HG02610 (cell line): ENCODE results near the gene SLC35C1.

Source experiments
- ATAC-seq: cut with Tn5 transposase; IDR thresholded peaks from one replicate; pipeline ENCODE4 v1.9.1; 2021; ENCODE audit warnings: mild to moderate bottlenecking, moderate library complexity; ENCODE audit not compliant: unreplicated experiment

SLC35C1 gene

DNA sequence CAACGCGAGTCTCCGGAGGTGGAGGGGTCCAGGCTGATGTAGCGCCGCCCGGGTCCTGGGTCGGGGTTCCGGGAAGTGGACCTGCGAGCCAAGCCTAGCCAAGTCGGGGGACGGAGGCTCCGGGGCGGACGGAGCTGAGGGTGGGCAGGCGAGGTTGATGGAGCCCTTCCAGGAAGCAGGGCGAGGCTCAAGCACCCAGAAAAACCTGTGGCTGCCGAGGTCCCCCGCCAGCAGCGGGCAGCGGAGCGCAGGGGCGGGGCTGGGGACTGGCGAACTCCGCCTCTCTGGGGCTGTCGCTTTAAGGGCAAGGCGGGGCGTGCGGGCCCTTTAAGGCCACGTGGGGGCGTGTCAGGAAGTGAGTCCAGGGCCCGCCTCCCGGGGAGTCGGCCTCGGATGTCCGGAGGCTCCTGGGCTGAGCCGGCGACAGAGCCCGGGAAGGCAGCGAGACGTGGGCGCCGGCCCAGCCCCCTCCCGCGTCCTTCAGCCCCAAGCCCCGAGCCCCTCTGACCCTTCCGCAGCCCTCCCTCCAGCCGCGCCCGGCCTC is at the start of gene SLC35C1:
SLC35C1 (plus strand) TSS at position 389 of the 544 bp plus-strand sequence. CDS start 653 bp downstream, outside the sequence.
- peak; percentile 97 for ATAC-seq

DNA sequence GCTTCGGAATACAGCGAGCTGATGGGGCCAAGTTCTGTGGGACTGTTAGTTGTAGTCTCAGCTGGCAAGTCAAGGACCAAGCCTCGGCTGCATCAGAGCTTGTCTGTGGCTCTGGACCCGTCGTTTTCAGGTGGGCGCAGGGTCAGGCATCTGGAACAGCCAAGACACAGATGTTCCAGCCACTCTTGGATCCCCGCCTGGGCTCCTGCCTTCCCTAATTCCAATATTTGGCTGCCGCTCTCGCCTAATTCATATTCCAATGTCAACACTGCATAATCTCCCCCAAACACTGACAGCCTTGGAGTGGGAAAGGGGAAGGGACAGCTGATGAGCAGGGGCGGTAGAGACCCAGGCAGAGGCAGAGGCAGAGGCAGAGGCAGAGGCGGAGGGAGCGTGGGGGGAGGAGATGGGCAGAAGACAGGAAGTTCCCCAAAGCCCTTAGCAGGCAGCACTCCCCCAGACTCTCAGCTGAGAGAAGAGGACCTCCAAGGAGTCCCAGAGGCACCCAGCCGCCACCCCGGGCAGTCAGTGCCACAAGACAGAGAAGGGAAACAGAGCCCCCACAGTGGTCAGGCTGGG is 49.6 kb upstream of the SLC35C1 start:
- ATAC-seq, result no peak

DNA sequence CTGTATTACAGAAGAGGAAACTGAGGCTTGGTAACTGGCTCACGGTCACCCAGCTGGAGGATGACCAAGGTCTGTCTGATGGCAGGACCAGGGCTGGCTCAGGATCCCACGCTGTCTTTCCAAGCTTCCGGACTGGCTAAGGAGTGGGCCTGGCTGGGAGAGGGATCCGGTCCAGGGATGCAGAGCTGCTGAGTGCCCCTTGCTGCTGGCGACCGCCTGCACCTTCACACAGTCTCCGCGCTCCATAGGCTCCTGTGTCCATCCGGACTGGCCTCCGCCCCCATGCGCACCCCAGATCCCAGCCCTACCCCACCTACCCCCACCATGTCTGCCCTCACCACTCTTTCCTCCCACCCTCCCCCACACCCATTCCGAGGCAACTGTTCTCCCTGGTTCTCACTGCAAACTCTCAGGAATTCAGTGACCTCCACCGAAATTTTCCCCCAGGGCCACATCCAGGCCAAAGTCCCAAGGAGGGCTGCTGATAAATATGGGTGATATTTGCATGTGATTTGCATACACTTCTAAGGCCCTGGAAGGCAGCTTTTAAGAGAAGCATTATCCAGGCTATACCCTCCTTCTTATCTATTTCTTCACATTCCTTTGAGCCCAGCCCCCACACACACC is 48.5 kb upstream of the SLC35C1 start:
- no peak for ATAC-seq

DNA sequence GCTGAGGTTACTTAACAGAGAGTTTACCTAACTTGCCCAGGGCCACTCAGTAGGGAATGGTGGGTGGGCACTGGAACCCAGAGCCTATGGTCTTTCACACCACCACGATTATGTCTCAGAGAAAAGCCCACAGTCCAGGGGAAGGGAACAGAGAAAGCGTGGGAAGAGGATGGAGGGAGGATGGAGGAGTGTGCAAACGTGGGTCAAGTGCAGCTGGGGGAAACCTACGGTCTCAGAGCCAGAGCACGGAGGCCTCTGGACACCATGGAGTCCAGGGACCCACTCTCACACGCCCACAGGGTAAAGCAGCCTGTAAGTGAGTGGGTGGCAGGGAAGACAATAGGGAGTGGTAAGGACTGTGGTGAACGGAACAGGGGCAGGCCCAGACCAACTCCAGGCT is 47.3 kb upstream of the SLC35C1 start:
- ATAC-seq, result no peak

DNA sequence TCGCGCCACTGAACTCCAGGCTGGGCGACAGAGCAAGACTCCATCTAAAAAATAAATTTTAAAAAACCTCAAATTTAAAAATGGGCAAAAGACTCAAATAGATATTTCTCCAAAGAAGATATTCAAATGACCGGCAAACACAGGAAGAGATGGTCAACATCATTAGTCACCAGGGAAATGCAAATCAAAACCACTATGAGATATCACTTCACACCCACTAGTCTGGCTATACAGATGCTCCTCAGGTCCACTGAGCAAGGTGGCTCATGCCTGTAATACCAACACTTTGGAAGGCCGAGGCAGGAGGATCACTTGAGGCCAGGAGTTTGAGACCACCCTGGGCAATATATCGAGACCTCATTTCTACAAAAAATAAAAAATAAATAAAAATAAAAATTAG is 43.3 kb upstream of the SLC35C1 start:
- no peak for ATAC-seq

DNA sequence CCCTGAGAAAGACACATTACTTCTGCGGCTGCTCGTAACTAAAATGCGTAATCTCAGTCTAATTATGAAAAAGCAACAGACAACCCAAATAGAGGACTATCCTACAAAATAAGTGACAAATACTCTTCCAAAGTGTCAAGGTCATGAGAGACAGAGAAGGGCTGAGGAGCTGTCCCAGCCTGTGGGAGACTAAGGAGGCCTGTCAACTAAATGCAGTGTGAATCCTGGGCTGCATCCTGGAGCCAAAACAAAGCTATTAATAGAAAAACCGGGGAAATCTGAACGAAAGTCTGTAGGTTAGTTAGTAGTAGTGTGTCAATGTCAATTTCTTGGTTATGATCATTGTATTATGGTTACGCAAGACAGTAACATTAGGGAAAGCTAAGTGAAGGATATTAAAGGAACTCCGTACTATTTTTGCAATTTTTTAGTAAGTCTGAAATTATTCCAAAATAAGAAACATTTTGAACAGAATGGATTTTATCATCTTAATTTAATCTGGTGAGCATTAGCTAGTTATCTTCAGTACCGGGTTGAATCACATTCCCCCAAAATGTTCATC is 39.8 kb upstream of the SLC35C1 start:
- ATAC-seq, result no peak

DNA sequence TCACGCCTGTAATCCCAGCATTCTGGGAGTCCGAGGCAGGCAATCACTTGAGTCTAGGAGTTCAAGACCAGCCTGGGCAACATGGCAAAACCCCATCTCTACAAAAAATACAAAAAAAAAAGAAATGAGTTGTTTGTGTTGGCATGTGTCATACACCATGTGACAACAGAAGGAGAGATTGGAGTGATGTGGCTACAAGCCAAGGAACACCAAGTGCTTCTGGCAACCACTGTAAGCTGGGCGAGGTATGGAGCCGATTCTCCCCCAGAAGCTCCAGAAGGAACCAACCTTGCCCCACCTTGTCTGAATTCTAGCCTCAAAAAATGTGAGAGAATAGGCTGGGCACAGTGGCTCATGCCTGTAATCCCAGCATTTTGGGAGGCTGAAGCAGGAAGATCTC is 39.1 kb upstream of the SLC35C1 start:
- ATAC-seq, result no peak

DNA sequence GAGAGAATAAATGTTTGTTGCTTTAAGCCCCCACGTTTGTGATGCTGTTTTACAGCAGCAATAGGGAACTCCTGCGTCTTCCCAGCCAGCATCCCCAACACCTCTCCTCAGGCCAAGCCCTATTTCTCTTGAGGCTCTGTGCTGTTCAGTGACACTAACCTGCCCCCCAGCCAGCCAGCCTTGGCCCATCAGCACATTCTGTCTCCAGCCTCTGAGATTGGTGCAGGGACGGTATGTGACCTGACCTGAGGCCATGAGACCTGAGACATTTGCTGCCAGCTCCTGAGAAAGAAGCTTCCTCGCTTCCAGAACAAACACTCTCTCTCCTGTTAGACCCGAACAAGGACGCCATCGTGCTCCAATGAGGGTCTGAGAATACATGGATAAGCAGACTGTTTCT is 38.5 kb upstream of the SLC35C1 start:
- no peak for ATAC-seq

DNA sequence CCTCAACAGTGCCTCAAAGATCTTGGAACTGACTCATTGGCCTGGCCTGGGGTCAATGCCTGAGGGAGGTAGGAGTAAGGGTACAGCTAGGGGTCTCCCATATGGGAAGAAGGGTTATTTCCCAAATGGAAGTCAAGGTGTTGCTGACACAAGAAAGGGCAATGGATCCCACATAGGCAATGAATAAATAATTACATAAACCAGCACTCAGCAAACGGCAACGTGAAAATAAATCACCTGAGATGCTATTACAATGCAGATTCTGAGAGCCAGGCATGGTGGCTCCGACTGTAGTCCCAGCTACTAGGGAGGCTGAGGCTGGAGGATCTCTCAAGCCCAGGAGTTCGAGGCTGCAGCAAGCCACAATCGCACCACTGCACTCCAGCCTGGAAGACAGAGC is 36.5 kb upstream of the SLC35C1 start:
- ATAC-seq, result no peak

DNA sequence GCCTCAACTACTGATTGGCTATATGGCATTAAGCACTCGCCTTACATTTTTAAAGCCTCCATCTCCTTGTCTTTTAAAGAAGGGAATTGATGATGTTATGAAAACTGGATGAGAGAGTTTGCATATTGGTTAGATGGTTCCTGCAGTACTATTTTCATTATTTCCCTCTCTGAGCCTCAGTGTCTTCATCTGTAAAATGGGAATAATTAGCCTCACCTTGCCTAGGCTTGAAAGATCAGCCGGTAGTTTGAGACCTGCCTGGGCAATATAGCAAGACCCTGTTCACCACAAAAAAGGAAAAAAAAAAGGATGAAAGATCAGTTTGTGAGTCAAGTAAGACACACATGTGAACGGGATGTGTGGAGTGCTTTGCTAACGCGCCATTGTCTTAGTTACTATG is 35.0 kb upstream of the SLC35C1 start:
- ATAC-seq, result no peak

DNA sequence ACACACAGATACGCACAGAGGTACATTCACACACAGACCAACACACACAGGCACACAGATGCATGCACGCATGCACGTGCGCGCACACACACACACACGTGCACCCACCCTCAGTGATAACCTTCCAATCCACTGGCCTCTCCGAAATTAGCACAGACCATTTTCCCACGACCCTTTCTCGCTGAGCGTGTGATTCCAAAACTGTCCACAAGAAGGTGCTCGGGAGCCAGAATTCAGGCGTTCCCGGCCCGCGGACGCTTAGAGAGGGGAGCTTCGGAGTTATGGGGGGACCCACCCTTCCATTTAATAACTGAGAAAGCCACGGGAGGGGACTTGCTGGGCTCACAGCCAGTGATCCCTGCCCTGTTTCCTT is 33.8 kb upstream of the SLC35C1 start:
- ATAC-seq, result peak; percentile 35

DNA sequence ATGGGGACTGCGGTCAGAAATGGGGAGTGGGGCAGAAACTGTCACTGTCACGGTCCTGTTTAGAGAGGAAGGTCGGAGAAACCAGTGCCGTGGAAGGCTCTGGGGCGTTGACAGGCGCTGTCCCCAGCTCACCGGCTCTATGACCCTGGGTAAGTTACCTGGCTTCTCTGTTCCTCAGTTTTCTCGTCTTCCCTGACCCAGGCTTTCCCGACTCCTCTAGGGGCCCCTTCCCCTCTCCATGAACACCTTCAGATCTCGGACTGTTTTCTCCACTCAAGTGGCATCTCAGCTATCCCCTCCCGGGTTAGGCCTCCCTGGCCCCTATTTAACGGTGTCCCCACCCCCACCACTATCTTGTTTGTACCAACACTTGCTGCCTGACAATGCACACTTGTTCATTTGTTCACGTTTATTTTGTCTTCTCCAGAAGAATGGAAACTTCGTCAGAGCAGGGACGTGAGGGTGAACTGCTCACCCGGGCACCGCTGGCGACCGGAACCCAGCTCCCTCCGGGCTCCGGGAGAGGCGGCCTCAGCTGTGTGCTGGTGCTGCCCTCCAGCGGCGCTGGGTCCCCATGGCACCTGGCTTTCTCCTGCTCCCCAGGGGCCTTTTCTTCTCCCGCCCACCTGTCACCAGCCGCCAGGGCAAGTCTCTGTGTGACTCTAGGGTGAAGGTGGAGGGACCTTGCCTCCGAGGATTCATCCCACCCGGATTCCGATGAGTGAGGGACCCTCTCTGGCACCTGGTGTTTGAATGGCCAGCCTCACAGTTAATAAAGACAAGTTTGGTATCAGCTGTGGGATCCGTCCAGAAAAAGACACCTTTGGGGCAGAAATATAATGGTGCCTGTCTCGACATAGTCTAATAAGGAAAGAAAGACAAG is 33.1 kb upstream of the SLC35C1 start:
- ATAC-seq, result peak; percentile 87

DNA sequence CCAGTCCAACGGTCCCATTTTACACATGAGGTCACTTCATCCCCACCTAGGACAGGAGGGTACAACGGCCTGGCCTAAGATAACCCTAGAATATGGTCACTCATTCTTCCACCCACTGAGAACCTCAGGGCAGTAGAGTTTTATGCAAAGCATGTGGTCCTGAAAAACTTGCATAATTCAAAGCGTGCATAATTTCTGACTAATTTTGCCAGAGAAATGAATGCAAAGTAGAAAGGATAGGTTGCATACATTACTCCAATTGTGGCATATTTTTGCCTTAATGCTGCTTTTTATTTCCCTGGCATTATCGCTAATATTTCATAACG is 32.5 kb upstream of the SLC35C1 start:
- ATAC-seq, result no peak

DNA sequence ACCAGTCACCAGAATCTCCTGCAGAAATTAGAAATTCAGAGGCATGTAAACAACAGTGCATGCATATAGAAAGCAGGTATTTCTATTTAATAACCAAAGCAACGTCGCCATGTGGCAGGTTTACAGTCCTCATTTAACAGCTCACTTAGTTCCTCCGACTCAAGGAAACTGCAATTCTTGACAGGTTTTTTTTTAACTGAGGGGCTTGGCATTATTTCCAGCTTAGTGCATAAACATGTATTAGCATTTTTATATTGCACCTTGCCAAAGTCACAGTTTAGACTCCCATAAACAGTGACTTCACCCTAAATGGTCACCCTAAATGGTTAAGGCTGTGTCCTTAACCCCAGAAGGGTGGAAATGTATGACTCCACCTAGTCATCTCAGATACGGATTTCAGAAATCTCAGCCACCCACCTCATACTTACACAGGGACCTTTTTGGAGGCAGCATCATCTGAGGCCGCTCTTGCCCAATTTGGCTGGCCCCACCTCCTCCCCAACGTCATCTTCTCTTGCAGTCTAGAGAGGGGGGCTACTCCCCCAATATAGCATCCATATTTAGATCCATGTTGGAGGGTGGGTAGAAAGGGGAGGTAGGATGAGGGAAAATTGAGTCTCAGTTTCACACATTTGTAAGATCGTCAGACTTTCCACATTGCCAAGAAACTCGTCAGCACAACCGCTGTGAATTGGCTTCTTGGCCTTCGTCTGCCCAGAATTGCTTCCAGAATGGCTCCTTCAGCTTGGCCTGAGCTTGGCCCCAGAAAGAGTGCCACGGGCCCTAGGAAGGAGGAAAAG is 31.8 kb upstream of the SLC35C1 start:
- ATAC-seq, result no peak

DNA sequence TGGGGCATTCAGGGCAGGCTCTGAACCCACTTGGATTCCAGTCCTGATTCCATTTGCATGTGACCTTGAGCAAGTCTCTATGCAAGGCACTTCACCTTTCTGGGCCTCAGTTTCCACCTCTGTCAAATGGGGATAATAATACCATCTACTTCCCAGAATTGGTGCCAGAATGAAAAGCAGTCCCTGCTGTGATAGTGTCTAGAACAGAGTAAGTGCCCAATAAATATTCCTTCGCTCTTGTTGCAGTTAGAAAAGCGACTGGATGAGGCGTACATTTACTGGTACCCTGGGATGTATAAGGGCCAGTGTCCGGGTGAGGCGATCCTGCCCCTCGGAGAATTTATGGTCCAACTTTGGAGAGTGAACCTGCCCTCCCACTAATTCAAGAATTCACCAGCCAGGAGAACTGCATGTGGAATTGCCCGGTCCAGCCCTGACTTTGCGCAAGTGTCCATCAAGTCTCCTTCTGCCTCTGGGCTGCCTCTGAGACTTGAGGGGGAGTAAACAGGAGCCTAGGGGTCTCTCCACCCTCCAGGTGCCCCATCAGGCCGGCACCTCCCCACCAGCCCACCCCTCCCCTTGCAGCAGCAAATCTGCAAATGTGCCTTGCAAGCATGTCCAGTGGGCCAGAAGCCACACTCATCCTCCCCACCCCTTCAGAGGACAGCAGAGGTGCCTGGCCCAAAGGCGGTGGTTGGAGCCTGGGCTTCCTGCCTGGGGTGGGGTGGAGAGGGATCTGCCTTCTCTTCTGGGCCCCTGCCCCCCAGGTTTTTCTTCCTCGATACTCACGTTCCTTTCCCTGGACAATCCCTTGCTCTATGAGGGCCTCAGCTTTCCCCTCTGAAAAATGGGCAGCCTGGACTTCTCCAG is 30.9 kb upstream of the SLC35C1 start:
- ATAC-seq, result no peak

DNA sequence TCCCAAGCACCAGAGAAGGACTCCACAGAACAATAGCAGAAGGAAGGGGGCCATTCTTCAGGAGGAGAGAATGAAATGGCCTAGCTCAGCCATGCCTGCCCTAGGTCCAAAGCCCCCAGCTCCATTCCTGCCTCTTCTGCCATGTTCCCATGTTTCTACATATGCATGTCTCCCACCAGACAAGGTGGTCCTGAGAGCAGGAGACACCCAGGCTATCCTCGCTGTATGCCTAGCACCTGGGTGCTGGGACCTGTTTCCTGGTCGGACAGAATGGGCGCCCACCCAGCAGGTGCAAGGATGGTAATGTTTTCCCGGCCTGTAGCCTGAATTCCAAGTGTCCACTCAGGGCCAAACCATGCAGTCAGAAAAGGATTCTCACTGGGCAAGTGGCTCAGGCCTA is 30.2 kb upstream of the SLC35C1 start:
- no peak for ATAC-seq

DNA sequence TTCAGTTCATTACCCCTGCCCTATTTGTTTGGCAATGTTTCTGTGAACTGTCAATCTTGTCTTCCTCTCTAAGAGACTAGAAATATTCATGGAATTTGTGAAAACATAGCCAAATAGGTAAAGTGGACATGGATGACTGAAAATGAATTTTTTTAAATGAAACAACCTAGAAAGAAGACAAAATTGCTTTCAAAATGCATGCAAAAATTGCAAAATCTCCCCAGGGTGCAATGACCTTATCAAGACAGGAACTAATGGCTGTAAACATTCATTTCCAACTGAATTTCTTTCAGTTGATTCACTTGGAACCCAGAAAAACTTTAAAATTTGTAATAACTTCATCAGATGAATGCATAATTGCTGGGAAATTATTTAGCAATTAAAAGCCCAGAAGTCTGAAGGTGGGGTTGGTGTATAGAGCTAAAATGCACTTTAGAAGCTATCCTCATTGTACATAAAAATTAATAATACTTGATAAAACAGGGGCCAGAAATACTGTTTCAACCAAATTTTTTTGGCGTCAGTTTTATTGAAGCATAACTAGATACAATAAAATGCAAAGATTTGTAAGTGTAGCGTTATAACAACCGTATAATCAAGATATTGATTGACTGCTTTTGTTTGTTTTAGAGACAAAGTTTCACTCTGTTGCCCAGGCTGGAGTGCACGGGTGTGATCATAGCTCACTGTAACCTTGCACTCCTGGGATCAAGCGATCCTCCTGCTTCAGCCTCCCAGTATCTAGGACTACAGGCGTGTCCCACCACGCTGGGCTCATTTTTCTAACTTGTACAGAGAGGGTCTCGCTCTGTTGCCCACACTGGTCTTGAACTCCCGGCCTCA is 27.6 kb upstream of the SLC35C1 start:
- no peak for ATAC-seq

DNA sequence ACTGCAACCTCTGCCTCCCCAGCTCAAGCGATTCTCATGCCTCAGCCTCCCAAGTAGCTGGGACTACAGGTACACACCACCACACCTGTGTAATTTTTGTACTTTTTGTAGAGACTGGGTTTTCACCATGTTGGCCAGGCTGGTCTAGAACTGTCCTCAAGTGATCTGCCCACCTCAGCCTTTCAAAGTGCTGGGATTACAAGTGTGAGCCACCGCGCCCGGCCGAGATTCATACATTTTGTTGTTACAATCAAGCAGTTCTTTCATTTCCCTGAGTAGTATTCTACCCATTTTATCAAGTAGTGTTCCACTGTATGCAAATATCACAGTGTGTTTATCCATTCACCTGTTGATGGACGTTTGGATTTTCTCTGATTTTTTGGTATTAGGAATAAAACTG is 26.6 kb upstream of the SLC35C1 start:
- ATAC-seq, result no peak

DNA sequence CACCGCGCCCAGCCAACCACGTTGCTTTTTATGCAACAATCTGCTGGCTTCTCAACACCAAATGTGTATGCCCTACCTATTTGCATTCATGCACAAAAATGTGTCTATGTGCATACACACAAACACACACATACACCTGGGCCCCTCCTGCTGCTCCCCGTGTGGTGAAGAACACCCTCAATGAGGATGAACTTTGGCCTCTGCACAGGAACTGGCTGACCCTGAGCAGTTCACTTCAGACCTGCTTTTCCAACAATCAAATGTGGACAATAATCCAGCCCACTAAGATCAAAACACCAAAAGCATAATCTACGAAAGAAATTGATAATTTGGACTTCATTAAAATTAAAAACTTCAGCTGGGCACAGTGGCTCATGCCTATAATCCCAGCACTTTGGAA is 25.3 kb upstream of the SLC35C1 start:
- no peak for ATAC-seq
